Right renal pelvis (tissue), 4 donors: ENCODE measurements around the gene CAPN9. TPM values are rescaled to one million over a fixed set of nuclear protein-coding genes. Genes with fewer than 3 reads are reported as not detected.
"Not testable (repeated sequence)": the region's sequence is repeated elsewhere in the genome, so short reads cannot be mapped to it uniquely, and the experiment has no call there.

Source experiments
- DNase-seq, 4 donors: peaks; one replicate each; pipeline ENCODE4 v3.0.0-alpha.2; 2013; ENCODE audit warnings: low read depth in 4 of 4, low spot score in 3 of 4, missing footprints in 1 of 4
- polyA plus RNA-seq, 4 donors: library from polyadenylated mRNA; unstranded; fragments of 120-200 nt; gene quantifications; one replicate each; pipeline ENCODE4 v1.2.1, GENCODE V29; 2013; ENCODE audit not compliant: insufficient read length in 4 of 4

CAPN9 gene, protein sequence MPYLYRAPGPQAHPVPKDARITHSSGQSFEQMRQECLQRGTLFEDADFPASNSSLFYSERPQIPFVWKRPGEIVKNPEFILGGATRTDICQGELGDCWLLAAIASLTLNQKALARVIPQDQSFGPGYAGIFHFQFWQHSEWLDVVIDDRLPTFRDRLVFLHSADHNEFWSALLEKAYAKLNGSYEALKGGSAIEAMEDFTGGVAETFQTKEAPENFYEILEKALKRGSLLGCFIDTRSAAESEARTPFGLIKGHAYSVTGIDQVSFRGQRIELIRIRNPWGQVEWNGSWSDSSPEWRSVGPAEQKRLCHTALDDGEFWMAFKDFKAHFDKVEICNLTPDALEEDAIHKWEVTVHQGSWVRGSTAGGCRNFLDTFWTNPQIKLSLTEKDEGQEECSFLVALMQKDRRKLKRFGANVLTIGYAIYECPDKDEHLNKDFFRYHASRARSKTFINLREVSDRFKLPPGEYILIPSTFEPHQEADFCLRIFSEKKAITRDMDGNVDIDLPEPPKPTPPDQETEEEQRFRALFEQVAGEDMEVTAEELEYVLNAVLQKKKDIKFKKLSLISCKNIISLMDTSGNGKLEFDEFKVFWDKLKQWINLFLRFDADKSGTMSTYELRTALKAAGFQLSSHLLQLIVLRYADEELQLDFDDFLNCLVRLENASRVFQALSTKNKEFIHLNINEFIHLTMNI
- 1 to 10 TPM in 2 of 4 donors, under 1 TPM in 2; 0.35 to 2.5 (median 0.92) TPM for polyA plus RNA-seq

DNA sequence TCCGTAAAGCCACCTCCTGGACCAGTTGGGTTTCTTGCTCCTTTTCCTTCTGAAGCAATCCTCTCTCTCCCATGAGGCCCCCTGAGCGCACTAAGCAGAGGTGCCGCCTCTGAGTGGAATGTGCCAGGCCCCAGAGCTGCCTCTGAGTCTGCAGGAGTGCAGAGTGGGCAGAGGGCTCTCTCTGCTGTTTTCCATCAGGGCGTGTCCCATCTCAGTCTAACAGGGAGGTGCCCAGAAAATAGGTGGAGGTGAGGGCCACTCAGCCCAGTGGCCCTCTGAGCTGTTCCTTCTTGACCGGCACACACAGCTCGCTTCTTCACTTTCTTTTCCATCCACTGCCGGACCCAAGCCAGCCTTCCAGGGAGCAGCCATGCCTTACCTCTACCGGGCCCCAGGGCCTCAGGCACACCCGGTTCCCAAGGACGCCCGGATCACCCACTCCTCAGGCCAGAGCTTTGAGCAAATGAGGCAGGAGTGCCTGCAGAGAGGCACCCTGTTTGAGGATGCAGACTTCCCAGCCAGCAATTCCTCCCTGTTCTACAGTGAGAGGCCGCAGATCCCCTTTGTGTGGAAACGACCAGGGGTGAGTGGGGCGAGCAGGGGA lies at the start of gene CAPN9:
CAPN9 (plus strand) TSS at position 262 of the 604 bp plus-strand sequence; CDS start at position 371, 109 bp downstream.
- DNase-seq = no peak

DNA sequence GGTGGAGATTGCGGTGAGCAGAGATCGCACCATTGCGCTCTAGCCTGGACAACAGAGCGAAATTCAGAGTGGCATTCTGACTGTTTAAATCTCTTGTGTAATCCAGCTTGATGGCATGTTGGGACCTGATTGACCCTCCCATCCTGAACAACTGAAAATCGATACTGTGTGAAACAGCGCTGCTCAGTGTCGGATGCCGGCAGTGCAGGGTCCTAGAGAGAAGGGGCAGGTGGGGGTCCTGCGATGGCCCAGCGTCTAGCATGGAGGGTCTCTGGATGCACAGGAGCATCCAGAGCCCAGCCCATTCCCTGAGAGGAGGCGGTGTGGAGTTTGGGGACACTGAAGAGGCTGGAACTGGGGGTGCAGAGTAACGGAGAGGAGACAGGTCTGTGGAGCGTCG lies 49.1 kb upstream of the CAPN9 start:
- DNase-seq = no peak

DNA sequence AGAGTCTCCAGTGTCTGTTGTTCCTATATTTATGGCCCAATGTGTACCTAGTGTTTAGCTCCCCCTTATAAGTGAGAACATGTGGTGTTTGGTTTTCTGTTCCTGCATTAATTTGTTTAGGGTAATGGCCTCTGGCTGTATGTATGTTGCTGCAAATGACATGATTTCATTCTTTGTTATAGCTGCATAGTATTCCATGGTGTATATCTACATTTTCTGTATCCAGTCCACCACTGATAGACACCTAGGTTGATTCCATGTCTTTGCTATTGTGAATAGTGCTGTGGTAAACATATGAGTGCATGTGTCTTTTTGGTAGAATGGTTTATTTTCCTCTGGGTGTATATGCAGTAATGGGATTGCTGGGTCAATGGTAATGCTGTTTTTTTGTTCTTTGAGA lies 48.2 kb upstream of the CAPN9 start:
- DNase-seq = not testable (repeated sequence)

DNA sequence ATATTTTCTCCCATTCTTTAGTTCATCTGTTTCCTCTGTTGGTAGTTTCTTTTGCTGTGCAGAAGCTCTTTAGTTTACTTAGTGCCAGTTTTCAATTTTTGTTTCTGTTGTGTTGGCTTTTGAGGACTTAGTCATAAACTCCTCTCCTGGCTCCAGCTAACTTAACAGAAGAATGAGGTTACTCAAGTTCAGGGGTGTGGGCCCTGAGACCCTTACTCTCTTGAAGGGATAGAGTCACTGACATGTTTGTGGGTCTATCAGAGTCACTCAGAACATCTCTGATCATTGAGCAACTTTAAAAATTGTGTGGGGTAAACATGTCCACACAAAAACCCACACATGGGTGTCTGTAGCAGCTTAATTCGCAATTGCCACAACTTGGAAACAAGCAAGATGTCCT lies 47.5 kb upstream of the CAPN9 start:
- DNase-seq = no peak

- no peak for DNase-seq
Observed at GRCh38 chr1:230700132-230700531, 47.1 kb upstream of the CAPN9 start.

GRCh38 chr1:230701434-230701833 lies 45.8 kb upstream of the CAPN9 start:
- no peak for DNase-seq

GRCh38 chr1:230701895-230702768 lies 45.1 kb upstream of the CAPN9 start:
- DNase-seq = no peak

GRCh38 chr1:230702934-230703678 lies 44.1 kb upstream of the CAPN9 start:
- peak in 1 of 4 donors; percentile 10 for DNase-seq

GRCh38 chr1:230703679-230704385 lies 43.4 kb upstream of the CAPN9 start:
- no peak for DNase-seq

- DNase-seq = no peak
Observed at GRCh38 chr1:230704830-230705229, 42.4 kb upstream of the CAPN9 start.

GRCh38 chr1:230705289-230706019 lies 41.7 kb upstream of the CAPN9 start:
- no peak for DNase-seq

DNA sequence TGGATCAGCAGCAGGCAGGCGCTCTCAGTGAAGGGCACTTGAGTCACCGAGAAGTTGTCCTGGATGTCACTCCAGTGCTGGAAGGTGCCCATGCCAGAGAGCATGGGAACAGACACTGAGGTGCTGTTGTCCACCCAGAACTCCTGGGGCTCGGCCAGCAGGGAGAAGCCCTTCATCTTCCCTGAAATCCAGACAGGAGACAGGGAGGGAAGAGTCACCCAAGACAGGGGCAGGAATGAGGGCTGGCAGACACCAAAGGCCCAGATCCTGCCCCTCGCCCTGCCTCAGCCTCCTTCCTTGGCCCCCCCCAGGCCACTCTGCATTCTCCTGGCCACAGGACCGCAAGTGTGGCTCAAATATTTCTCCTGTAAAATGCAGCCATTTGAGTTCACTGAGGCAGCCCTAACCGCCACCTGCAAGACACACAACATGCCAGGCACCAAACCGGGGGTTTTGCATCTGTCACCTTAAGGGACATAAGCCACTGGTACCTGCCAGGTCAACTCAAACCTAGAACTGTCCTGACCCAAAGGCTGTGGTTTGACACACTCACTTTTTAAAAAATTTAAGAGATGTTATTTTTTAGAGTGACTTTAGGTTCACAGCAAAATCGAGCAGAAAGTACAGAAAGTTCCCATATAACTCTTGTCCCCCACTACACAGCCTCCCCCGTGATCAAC lies 41.0 kb upstream of the CAPN9 start:
- DNase-seq = no peak

- no peak for DNase-seq
Observed at GRCh38 chr1:230706887-230707731, 40.1 kb upstream of the CAPN9 start.

GRCh38 chr1:230707732-230708630 lies 39.2 kb upstream of the CAPN9 start:
- no peak for DNase-seq

GRCh38 chr1:230708631-230709580 lies 38.3 kb upstream of the CAPN9 start:
- no peak for DNase-seq
